Upper lobe of right lung (tissue), 1 donor: ENCODE results near the gene AKT3. TPM values are rescaled to one million over a fixed set of nuclear protein-coding genes. Genes with fewer than 3 reads are reported as not detected.

Source experiments
- ATAC-seq: fragments of 200-7000 bp; cut with Tn5 transposase; one replicate; pipeline ENCODE4 v1.9.1; 2020; ENCODE audit warnings: mild to moderate bottlenecking, moderate library complexity
- DNase-seq: peaks from one replicate; pipeline ENCODE4 v3.0.0-alpha.2; 2020
- H3K27ac ChIP-seq: fragments of 200-600 bp; one replicate; pipeline ENCODE4 v1.8.0; 2022
- H3K27me3 ChIP-seq: fragments of 200-600 bp; one replicate; pipeline ENCODE4 v1.8.0; 2022; ENCODE audit warnings: mild to moderate bottlenecking
- H3K36me3 ChIP-seq: fragments of 200-600 bp; one replicate; pipeline ENCODE4 v1.8.0; 2022
- H3K4me1 ChIP-seq: fragments of 200-600 bp; one replicate; pipeline ENCODE4 v1.8.0; 2022
- H3K4me3 ChIP-seq: fragments of 200-600 bp; one replicate; pipeline ENCODE4 v1.8.0; 2022; ENCODE audit warnings: mild to moderate bottlenecking
- H3K9me3 ChIP-seq: fragments of 200-600 bp; one replicate; pipeline ENCODE4 v1.8.0; 2022
- intact Hi-C: fragments of 100-400 bp; cut with DNase I; formaldehyde crosslinking; loops from one replicate; pipeline ENCODE4 v1.11.0; 2022
- total RNA-seq: library from RNA; stranded (reverse); fragmentation: NEBNext Ultra II Directional; extraction: Animal tissue kit (Norgen Biotek cat#: 25700); gene quantifications from one replicate; pipeline ENCODE4 v1.2.1, GENCODE V29; 2021
- TF ChIP-seq, protein P1 (sequence below): fragments of 200-600 bp; IDR thresholded peaks from one replicate; pipeline ENCODE4 v1.8.0; 2022; ENCODE audit warnings: antibody characterized with exemption
- donor health status: DM: no; HTN: yes; CAD: no; lungs with severe emphysema.

Gene AKT3
- total RNA-seq, 1 donor from 2014 or later = 64.6 TPM

GRCh38 chr1:243564814-243565213, 285.2 kb downstream of the AKT3 start:
- Histone ChIP-seq H3K4me1 (no peaks in the 10 kb centered on the region), H3K4me3 (no peak overlapping the region), H3K9me3 (no peaks in the 10 kb centered on the region), H3K27ac (no peak overlapping the region), H3K27me3 (no peaks in the 10 kb centered on the region), H3K36me3 (peaks cover 10% of the 10 kb centered on the region)
- TF ChIP-seq, protein P1, sequence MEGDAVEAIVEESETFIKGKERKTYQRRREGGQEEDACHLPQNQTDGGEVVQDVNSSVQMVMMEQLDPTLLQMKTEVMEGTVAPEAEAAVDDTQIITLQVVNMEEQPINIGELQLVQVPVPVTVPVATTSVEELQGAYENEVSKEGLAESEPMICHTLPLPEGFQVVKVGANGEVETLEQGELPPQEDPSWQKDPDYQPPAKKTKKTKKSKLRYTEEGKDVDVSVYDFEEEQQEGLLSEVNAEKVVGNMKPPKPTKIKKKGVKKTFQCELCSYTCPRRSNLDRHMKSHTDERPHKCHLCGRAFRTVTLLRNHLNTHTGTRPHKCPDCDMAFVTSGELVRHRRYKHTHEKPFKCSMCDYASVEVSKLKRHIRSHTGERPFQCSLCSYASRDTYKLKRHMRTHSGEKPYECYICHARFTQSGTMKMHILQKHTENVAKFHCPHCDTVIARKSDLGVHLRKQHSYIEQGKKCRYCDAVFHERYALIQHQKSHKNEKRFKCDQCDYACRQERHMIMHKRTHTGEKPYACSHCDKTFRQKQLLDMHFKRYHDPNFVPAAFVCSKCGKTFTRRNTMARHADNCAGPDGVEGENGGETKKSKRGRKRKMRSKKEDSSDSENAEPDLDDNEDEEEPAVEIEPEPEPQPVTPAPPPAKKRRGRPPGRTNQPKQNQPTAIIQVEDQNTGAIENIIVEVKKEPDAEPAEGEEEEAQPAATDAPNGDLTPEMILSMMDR = no peak
- DNase-seq (no peak), ATAC-seq (no peak)
- intact Hi-C loops = no loop called here

- no peak for DNase-seq
These were observed 286.3 kb downstream of the AKT3 start for GRCh38 chr1:243563732-243564131.

GRCh38 chr1:243562473-243562872, 287.6 kb downstream of the AKT3 start:
- no peaks in the 10 kb centered on the region for H3K4me1 ChIP-seq
- DNase-seq = no peak
- H3K27me3 ChIP-seq = no peaks in the 10 kb centered on the region
- TF ChIP-seq, protein P1 = no peak
- no peaks in the 10 kb centered on the region for H3K9me3 ChIP-seq
- no peak for ATAC-seq
- no peak overlapping the region for H3K27ac ChIP-seq
- intact Hi-C loops = no loop called here
- no peak overlapping the region for H3K4me3 ChIP-seq
- peaks cover 10% of the 10 kb centered on the region for H3K36me3 ChIP-seq

More at GRCh38 chr1:243563732-243564131, 286.3 kb downstream of the AKT3 start:
- TF ChIP-seq, protein P1 = no peak
- Histone ChIP-seq H3K27ac (no peak overlapping the region), H3K36me3 (peaks cover 10% of the 10 kb centered on the region), H3K4me1 (no peaks in the 10 kb centered on the region), H3K4me3 (no peak overlapping the region), H3K27me3 (no peaks in the 10 kb centered on the region), H3K9me3 (no peaks in the 10 kb centered on the region)
- ATAC-seq = no peak
- intact Hi-C loops = no loop called here

DNA sequence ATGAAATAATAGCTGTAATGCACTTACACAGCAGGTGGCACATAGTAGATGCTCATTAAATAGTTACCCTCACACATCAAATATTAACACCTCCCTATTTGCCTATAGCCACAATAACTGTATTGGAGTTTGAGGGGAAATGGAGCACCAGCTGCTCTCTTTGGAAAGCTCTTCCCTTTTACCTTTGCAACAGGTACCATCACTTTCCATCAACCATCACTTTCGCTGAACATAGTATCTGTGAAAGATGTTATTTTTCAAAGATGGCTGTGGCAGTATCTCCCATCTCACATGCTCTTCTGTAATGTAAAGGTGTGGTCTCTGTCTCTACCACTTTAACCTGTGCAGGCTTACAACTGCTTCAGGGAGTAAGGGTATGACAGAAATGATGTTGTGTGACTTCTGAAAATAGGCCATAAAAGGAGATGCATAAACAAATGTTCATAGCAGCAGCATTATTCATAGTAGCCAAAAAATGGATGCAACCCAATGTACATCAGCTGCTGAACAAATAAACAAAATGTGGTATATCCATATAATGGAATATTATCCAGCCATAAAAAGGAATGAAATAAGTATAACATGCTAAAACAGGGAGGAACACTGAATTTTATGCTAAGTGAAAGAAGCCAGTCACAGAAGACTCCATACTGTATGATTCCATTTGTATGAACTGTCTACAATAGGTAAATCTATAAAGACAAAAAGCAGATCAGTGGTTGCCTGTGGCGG, 288.3 kb downstream of the AKT3 start:
- H3K27ac ChIP-seq = no peak overlapping the region

DNA sequence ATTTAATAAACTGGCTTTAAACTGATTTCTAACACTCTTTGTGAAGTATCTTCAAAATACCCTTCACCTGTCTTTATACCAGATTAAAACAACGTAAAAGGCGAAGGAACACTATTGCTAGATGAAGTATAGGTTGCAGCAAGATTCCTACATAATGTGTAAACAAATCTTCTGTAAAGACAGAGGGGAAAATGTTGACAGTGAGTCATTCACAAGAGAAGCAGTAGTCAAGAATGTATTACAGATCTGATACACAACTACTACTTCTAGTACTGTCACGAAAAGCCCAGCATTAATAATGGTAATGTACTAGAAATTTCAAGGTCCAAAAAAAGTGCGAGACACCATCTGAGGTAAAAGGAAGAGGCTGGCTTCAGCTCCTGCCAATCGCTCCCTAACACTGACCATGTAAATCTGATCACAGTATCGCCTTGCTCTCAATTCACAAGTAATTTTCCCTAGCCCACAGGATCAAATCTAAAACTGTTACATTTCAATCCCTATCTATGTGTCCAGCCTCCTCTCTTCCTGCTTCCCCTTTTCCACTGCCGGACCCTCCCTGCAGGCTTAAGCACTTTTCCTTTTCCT, 290.4 kb downstream of the AKT3 start:
- TF ChIP-seq, protein P1 = no peak
- DNase-seq = no peak
- H3K27me3 ChIP-seq = no peaks in the 10 kb centered on the region
- H3K27ac ChIP-seq = no peak overlapping the region
- no peaks in the 10 kb centered on the region for H3K4me1 ChIP-seq
- H3K4me3 ChIP-seq = no peak overlapping the region
- H3K9me3 ChIP-seq = no peaks in the 10 kb centered on the region
- intact Hi-C loops = no loop called here
- peaks cover 10% of the 10 kb centered on the region for H3K36me3 ChIP-seq
- ATAC-seq = no peak

More for the DNA sequence above, 288.3 kb downstream of the AKT3 start:
- no peak for ATAC-seq
- intact Hi-C loops = no loop called here
- TF ChIP-seq, protein P1 = no peak
- H3K36me3 ChIP-seq = peaks cover 10% of the 10 kb centered on the region
- H3K27me3 ChIP-seq = no peaks in the 10 kb centered on the region
- DNase-seq = no peak
- H3K9me3 ChIP-seq = no peaks in the 10 kb centered on the region
- no peaks in the 10 kb centered on the region for H3K4me1 ChIP-seq
- H3K4me3 ChIP-seq = no peak overlapping the region
